ENCODE measurements around the gene RIOK3. TPM values are rescaled to one million over a fixed set of nuclear protein-coding genes. Genes with fewer than 3 reads are reported as not detected.

RIOK3 gene
- total RNA-seq, 1 experiment from 2014 or later = 42.5 TPM

DNA sequence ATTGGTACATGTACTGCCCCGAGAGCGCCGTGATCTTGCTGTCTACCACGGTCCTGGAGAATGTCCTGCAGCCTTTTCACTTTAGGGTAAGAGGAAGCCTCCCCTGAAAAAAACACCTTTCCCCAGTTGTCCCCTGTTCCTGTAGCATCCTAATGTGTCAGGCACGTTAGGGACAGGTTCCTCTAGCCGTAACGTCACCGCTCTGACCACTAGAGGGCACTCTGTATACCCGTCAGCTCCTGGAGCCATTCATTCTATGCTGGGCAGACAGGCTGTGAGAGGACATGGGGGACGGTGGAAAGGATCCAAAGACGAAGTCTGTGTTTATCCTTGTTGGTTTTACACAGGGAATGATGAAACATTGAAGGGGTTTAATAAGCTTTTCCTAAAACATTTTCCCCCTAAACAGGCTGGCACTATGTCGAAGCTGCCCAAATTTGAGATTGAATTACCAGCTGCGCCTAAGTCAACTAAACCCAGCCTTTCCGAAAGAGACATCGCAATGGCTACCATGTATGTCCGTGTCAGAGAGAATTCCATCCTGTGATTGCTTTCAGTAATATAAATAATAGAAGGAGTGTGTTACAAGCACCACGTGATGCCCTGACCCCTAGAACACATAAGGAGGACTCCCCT lies 62.9 kb downstream of the RIOK3 start:
- Histone ChIP-seq H3K36me3 (ENCODE audit: control insufficient read depth in 1 of 2, insufficient read depth in 2 of 2, low read length in 2 of 2) (peaks cover 24 to 26% of the 10 kb centered on the region in 2 experiments; a peak in 3 of 4 replicates), H4K20me1 (ENCODE audit: insufficient read depth) (no peaks in the 10 kb centered on the region), H3K9me3 (ENCODE audit: control insufficient read depth in 1 of 2, insufficient read depth in 1 of 2, low read depth in 1 of 2, low read length in 2 of 2) (no peaks in the 10 kb centered on the region), H3K79me2 (ENCODE audit: insufficient read depth, low read length) (no peaks in the 10 kb centered on the region), H3K27me3 (ENCODE audit: insufficient read depth, low read length) (no peaks in the 10 kb centered on the region), H3K4me3 (replicated peaks in 1 of 2; ENCODE audit: low read depth in 1 of 2, low read length in 2 of 2) (no peak overlapping the region), H3K27ac (ENCODE audit: low read depth, low read length) (no peak overlapping the region), H3K9me2 (ENCODE audit: insufficient read depth) (no peaks in the 10 kb centered on the region), H2AFZ (ENCODE audit: low read depth, low read length, poor library complexity, severe bottlenecking) (no peak overlapping the region), H3K9ac (ENCODE audit: low read length) (no peak overlapping the region), H3K4me1 (ENCODE audit: control insufficient read depth in 1 of 2, insufficient read depth in 2 of 2, low read length in 2 of 2) (0 out of 4 replicates have a peak, but pooled peaks cover 0 to 2% of the 10 kb centered on the region in 2 experiments), H3K4me2 (ENCODE audit: low read length) (no peak overlapping the region)
- intact Hi-C loops (cut with micrococcal nuclease) = loop anchor here (1.0 to 5.0 kb wide), 3 partner anchors 71 to 296 kb away; no protein-coding TSS in a partner anchor
- ChIA-PET POLR2A (interaction anchor here (1.2 kb wide), 1 partner anchor 187 kb away, joined by 3 read pairs; no protein-coding TSS in a partner anchor), CTCF (interaction anchor here (1.0 to 3.3 kb wide), 10 partner anchors 11 to 973 kb away, joined by 3 to 38 read pairs (median 4); no protein-coding TSS in a partner anchor), RAD21 (ENCODE audit: low non-redundant PET in 1 of 2, low total read pairs in 2 of 2, uncharacterized antibody in 2 of 2, unreplicated experiment in 2 of 2) (interaction anchor here in 1 of 2 experiments (1.2 kb wide), 1 partner anchor 187 kb away, joined by 3 read pairs; no protein-coding TSS in a partner anchor)
- DNase-seq (ENCODE audit: low read depth, low spot score) = peak; percentile 57
- no TSS peak for BruUV-seq (replicated peaks)
- TF ChIP-seq ZFX (IDR thresholded peaks at IDR 0.05) = no peak
- no peak for TF ChIP-seq ZNF274 (IDR thresholded peaks at IDR 0.05; ENCODE audit: low read depth, low read length)
- no peak for TF ChIP-seq TCF7L2 (IDR thresholded peaks at IDR 0.05; ENCODE audit: borderline replicate concordance, extremely low read depth, insufficient read depth, insufficient read length)
- TF ChIP-seq CEBPB (IDR thresholded peaks at IDR 0.05; ENCODE audit: low read depth) = no peak
- TF ChIP-seq, protein P1, sequence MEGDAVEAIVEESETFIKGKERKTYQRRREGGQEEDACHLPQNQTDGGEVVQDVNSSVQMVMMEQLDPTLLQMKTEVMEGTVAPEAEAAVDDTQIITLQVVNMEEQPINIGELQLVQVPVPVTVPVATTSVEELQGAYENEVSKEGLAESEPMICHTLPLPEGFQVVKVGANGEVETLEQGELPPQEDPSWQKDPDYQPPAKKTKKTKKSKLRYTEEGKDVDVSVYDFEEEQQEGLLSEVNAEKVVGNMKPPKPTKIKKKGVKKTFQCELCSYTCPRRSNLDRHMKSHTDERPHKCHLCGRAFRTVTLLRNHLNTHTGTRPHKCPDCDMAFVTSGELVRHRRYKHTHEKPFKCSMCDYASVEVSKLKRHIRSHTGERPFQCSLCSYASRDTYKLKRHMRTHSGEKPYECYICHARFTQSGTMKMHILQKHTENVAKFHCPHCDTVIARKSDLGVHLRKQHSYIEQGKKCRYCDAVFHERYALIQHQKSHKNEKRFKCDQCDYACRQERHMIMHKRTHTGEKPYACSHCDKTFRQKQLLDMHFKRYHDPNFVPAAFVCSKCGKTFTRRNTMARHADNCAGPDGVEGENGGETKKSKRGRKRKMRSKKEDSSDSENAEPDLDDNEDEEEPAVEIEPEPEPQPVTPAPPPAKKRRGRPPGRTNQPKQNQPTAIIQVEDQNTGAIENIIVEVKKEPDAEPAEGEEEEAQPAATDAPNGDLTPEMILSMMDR (IDR thresholded peaks at IDR 0.05 in 2 of 3, conservative IDR thresholded peaks at IDR 0.05 in 1 of 3; ENCODE audit: borderline replicate concordance in 1 of 3, insufficient read depth in 1 of 3, low read depth in 2 of 3, low read length in 2 of 3) = peak; percentile 72 to 96 (median 96); a peak in 5 of 6 replicates
- TF ChIP-seq EZH2phosphoT487 (IDR thresholded peaks at IDR 0.05; ENCODE audit: borderline replicate concordance) = no peak
- TF ChIP-seq, protein P2, sequence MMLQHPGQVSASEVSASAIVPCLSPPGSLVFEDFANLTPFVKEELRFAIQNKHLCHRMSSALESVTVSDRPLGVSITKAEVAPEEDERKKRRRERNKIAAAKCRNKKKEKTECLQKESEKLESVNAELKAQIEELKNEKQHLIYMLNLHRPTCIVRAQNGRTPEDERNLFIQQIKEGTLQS (IDR thresholded peaks at IDR 0.05) = no peak
- TF ChIP-seq, protein P3, sequence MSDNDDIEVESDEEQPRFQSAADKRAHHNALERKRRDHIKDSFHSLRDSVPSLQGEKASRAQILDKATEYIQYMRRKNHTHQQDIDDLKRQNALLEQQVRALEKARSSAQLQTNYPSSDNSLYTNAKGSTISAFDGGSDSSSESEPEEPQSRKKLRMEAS (IDR thresholded peaks at IDR 0.05) = no peak
- no peak for TF ChIP-seq CBX3 (IDR thresholded peaks at IDR 0.05; ENCODE audit: low read depth)
- TF ChIP-seq, protein P4, sequence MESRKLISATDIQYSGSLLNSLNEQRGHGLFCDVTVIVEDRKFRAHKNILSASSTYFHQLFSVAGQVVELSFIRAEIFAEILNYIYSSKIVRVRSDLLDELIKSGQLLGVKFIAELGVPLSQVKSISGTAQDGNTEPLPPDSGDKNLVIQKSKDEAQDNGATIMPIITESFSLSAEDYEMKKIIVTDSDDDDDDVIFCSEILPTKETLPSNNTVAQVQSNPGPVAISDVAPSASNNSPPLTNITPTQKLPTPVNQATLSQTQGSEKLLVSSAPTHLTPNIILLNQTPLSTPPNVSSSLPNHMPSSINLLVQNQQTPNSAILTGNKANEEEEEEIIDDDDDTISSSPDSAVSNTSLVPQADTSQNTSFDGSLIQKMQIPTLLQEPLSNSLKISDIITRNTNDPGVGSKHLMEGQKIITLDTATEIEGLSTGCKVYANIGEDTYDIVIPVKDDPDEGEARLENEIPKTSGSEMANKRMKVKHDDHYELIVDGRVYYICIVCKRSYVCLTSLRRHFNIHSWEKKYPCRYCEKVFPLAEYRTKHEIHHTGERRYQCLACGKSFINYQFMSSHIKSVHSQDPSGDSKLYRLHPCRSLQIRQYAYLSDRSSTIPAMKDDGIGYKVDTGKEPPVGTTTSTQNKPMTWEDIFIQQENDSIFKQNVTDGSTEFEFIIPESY (IDR thresholded peaks at IDR 0.05; ENCODE audit: extremely low read depth, insufficient replicate concordance, low read length) = no peak
- TF ChIP-seq POLR2A (IDR thresholded peaks at IDR 0.05; ENCODE audit: borderline replicate concordance, extremely low read depth, insufficient read depth, insufficient read length) = no peak
- no peak for TF ChIP-seq EZH2 (IDR thresholded peaks at IDR 0.05)
- TF ChIP-seq POLR2AphosphoS5 (IDR thresholded peaks at IDR 0.05; ENCODE audit: low read depth, low read length) = no peak
- peak; percentile 78 for TF ChIP-seq RAD21 (IDR thresholded peaks at IDR 0.05; ENCODE audit: low read depth)
- no peak for TF ChIP-seq SIN3A (IDR thresholded peaks at IDR 0.05; ENCODE audit: low read depth)
- no peak for TF ChIP-seq SRF (IDR thresholded peaks at IDR 0.05; ENCODE audit: low read depth)
- TF ChIP-seq YY1 (IDR thresholded peaks at IDR 0.05; ENCODE audit: extremely low read depth, insufficient replicate concordance, low read depth, low read length) = peak; percentile 7
- ATAC-seq = peak; percentile 100

Data from HCT116 (cell line).